ENCODE results near the gene CBX3. TPM values are rescaled to one million over a fixed set of nuclear protein-coding genes. Genes with fewer than 3 reads are reported as not detected.
"Not testable (repeated sequence)": the region's sequence is repeated elsewhere in the genome, so short reads cannot be mapped to it uniquely, and the experiment has no call there.

CBX3 gene
- total RNA-seq, 4 donors from 2014 or later, result 42.0 to 60.1 (median 48.8) TPM

DNA sequence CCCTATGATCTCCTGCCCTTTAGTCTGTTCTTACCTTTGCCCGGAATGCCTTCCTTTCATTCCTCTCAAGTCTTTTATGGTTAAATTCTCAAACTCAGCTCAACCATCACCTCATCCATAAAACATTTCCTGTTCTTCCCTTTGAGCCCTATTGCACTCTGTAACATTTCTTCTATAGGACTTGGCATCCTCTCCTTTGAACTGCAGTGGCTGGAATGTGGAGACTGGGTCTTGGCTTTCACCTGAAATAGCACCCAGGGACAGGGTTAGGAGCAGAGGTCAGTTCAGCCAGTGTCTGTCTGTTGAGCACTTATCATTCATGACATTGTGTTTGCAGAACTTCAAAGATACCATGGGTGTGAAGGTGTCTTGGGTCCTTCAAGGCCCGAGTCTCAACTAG is 42.3 kb upstream of the CBX3 start:
- in situ Hi-C loops (cut with MboI; ENCODE audit: low sequenced_read_pairs in 4 of 4), result no loop called here

GRCh38 chr7:26160896-26161295 is 40.6 kb upstream of the CBX3 start:
- intact Hi-C loops (cut with DNase I; ENCODE audit: low total_unique reads) (no loop called here), in situ Hi-C loops (cut with MboI; ENCODE audit: low sequenced_read_pairs in 4 of 4) (no loop called here)
- Histone ChIP-seq H3K9me3 (no peaks in the 10 kb centered on the region), H3K27me3 (peaks cover 0 to 2% (median 0%) of the 10 kb centered on the region in 3 donors), H3K27ac (no peak overlapping the region), H3K4me3 (no peak overlapping the region), H3K4me1 (no peaks in the 10 kb centered on the region), H3K36me3 (no peaks in the 10 kb centered on the region)
- DNase-seq (no peak), ATAC-seq (no peak)
- no peak for TF ChIP-seq POLR2A (IDR thresholded peaks at IDR 0.05)
- TF ChIP-seq, protein P1, sequence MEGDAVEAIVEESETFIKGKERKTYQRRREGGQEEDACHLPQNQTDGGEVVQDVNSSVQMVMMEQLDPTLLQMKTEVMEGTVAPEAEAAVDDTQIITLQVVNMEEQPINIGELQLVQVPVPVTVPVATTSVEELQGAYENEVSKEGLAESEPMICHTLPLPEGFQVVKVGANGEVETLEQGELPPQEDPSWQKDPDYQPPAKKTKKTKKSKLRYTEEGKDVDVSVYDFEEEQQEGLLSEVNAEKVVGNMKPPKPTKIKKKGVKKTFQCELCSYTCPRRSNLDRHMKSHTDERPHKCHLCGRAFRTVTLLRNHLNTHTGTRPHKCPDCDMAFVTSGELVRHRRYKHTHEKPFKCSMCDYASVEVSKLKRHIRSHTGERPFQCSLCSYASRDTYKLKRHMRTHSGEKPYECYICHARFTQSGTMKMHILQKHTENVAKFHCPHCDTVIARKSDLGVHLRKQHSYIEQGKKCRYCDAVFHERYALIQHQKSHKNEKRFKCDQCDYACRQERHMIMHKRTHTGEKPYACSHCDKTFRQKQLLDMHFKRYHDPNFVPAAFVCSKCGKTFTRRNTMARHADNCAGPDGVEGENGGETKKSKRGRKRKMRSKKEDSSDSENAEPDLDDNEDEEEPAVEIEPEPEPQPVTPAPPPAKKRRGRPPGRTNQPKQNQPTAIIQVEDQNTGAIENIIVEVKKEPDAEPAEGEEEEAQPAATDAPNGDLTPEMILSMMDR (IDR thresholded peaks at IDR 0.05 in 4 of 5, conservative IDR thresholded peaks at IDR 0.05 in 1 of 5), result no peak

More for the DNA sequence above, 42.3 kb upstream of the CBX3 start:
- H3K36me3 ChIP-seq, result no peaks in the 10 kb centered on the region
- no peaks in the 10 kb centered on the region for H3K9me3 ChIP-seq
- ATAC-seq (no peak), DNase-seq (no peak)
- peaks cover 6 to 14% (median 12%) of the 10 kb centered on the region in 3 donors for H3K27me3 ChIP-seq
- H3K4me3 ChIP-seq, result no peak overlapping the region
- H3K27ac ChIP-seq, result no peak overlapping the region
- intact Hi-C loops (cut with DNase I; ENCODE audit: low total_unique reads), result no loop called here
- H3K4me1 ChIP-seq, result no peaks in the 10 kb centered on the region
- no peak for TF ChIP-seq POLR2A (IDR thresholded peaks at IDR 0.05)
- TF ChIP-seq, protein P1 (IDR thresholded peaks at IDR 0.05 in 4 of 5, conservative IDR thresholded peaks at IDR 0.05 in 1 of 5), result no peak

- H3K4me1 ChIP-seq, result no peaks in the 10 kb centered on the region
- H3K36me3 ChIP-seq, result peaks cover 0 to 2% of the 10 kb centered on the region in 2 donors
- H3K9me3 ChIP-seq, result no peaks in the 10 kb centered on the region
- H3K27ac ChIP-seq, result no peak overlapping the region
- no peak overlapping the region for H3K4me3 ChIP-seq
- TF ChIP-seq, protein P1 (IDR thresholded peaks at IDR 0.05 in 4 of 5, conservative IDR thresholded peaks at IDR 0.05 in 1 of 5), result no peak
- no peak for TF ChIP-seq POLR2A (IDR thresholded peaks at IDR 0.05)
- no peaks in the 10 kb centered on the region for H3K27me3 ChIP-seq
- intact Hi-C loops (cut with DNase I; ENCODE audit: low total_unique reads), result no loop called here
- in situ Hi-C loops (cut with MboI; ENCODE audit: low sequenced_read_pairs in 4 of 4), result no loop called here
- DNase-seq, result no peak
- ATAC-seq, result no peak
Measured at GRCh38 chr7:26162431-26162830, 39.1 kb upstream of the CBX3 start.

- DNase-seq; H3K4me1 ChIP-seq; in situ Hi-C loops (cut with MboI; ENCODE audit: low sequenced_read_pairs in 4 of 4); intact Hi-C loops (cut with DNase I; ENCODE audit: low total_unique reads); H3K27me3 ChIP-seq; H3K27ac ChIP-seq; H3K9me3 ChIP-seq; H3K4me3 ChIP-seq; ATAC-seq: not testable (repeated sequence)
- peaks cover 0 to 13% of the 10 kb centered on the region in 2 donors for H3K36me3 ChIP-seq
Measured at GRCh38 chr7:26163804-26164203, 37.7 kb upstream of the CBX3 start.

GRCh38 chr7:26165950-26166683 is 35.4 kb upstream of the CBX3 start:
- Histone ChIP-seq H3K27ac (no peak overlapping the region), H3K4me3 (no peak overlapping the region), H3K9me3 (no peaks in the 10 kb centered on the region), H3K4me1 (no peaks in the 10 kb centered on the region), H3K36me3 (peaks cover 0 to 36% of the 10 kb centered on the region in 2 donors), H3K27me3 (no peaks in the 10 kb centered on the region)
- DNase-seq (no peak), ATAC-seq (no peak)
- intact Hi-C loops (cut with DNase I; ENCODE audit: low total_unique reads) (no loop called here), in situ Hi-C loops (cut with MboI; ENCODE audit: low sequenced_read_pairs in 4 of 4) (no loop called here)
- TF ChIP-seq POLR2A (IDR thresholded peaks at IDR 0.05), result no peak
- TF ChIP-seq, protein P1 (IDR thresholded peaks at IDR 0.05 in 4 of 5, conservative IDR thresholded peaks at IDR 0.05 in 1 of 5), result no peak
